ENCODE results near the gene SEC24A. TPM values are rescaled to one million over a fixed set of nuclear protein-coding genes. Genes with fewer than 3 reads are reported as not detected.
"Not testable (repeated sequence)": the region's sequence is repeated elsewhere in the genome, so short reads cannot be mapped to it uniquely, and the experiment has no call there.

SEC24A gene
- total RNA-seq, 1 donor from 2014 or later = 33.2 TPM

DNA sequence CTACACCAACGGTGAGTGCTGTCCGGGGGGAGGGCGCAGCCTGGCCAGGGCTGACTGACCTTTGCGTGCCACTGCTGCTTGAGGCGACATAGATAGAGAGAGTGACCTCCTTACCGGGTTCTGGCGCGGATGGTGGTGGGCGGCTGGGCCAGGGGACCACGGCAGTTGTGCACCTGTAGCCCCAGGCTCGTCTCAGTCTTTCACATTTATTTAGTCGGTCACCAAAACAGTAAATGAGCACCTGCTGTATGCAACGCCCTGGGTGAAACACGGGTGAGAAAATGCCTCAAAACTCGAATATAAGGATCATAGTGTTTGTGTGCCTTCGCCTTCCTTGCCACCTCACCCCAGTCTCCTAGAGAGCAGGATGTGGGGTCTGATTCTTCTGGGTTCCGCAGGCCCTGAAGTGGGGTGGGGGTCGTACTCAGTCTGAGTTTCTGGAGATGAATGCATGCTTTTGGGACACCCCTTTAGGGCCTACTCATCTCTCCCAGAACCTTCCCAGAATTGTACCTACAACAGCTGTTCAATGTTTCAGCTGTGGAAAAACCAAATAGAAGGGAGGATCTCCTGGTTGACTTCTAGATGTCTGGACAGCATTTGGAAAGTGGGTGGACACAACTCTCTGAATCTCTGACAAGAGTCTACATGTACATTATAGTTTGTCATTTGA, 714 bp downstream of the SEC24A start:
- intact Hi-C loops (cut with micrococcal nuclease) = loop anchor here (1.0 to 2.0 kb wide), 3 partner anchors 196 to 423 kb away; partner anchors contain the start of genes C5orf24, PCBD2 and PPP2CA

DNA sequence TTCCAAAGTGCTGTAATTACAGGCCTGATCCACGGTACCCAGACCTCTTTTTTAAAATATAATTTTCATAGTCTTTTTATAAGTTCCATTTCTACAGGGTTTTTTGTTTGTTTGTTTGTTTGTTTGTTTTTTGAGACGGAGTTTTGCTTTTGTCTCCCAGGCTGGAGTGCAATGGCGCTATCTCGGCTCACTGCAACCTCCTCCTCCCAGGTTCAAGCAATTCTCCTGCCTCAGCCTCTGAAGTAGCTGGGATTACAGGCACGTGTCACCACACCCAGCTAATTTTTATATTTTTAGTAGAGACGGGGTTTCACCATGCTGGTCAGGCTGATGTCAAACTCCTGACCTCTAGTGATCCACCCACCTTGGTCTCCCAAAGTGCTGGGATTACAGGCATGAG, 2.1 kb downstream of the SEC24A start:
- intact Hi-C loops (cut with micrococcal nuclease) = not testable (repeated sequence)

DNA sequence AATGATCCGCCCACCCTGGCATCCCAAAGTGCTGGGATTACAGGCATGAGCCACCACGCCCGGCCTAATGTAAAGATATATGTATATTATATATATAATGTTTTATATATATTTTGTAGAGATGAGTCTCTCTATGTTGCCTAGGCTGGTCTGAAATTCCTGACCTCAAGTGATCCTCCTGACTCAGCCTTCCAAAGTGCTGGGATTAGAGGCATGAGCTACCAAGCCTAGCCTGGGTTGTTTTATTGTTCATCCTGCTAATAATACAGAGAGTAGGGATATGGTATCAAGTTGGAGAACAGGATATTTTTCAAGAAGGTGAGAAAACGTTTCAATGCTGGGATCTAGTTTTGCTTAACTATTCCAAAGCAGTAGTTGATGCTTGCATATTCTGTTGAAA, 2.9 kb downstream of the SEC24A start:
- intact Hi-C loops (cut with micrococcal nuclease) = no loop called here

DNA sequence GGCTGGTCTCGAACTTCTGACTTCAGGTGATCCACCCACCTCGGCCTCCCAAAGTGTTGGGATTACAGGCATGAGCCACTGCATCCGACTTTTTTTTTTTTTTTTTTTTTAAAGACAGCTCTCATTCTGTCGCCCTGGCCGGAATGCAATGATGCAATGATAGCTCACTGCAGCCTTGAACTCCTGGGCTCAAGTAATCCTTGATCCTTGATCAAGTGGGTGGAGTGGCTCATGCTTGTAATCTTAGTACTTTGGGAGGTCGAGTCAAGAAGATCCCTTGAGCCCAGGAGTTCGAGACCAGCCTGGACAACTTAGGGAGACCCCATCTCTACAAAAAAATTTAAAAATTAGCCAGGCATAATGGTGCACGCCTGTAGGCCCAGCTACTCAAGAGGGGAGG, 8.1 kb downstream of the SEC24A start:
- intact Hi-C loops (cut with micrococcal nuclease) = no loop called here

DNA sequence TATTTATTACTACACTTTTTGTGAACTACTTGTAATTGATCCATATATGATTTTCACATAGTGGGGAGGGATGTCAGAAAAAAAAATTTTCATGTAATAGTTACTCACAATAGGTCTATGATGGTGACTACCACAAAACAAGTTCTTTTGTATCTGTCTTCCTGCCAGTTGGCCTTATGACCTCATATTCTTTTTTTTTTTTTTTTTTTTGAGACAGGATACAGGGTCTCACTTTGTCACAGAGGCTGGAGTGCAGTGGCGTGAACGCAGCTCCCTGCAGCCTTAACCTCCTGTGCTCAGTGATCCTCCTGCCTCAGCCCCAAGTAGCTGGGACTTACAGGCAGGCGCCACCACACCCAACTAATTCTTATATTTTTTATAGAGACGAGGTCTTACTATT, 10.9 kb downstream of the SEC24A start:
- intact Hi-C loops (cut with micrococcal nuclease) = no loop called here

DNA sequence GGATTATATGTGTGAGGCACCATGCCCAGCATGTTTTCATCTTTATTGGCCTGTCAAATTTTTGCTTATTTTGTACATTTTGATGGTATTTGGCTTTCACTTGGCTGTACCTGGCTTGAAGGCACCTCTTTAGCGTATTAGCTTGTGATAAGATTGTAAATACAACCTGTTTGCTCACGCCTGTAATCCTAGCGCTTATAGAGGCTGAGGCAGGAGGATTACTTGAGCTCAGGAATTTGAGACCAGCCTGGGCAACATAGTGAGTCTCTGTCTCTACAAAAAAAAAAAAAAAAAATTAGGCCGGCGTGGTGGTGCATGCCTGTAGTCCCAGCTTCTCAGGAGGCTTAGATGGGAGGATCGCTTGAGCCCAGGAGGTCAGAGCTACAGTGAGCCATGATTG, 11.3 kb downstream of the SEC24A start:
- intact Hi-C loops (cut with micrococcal nuclease) = no loop called here

DNA sequence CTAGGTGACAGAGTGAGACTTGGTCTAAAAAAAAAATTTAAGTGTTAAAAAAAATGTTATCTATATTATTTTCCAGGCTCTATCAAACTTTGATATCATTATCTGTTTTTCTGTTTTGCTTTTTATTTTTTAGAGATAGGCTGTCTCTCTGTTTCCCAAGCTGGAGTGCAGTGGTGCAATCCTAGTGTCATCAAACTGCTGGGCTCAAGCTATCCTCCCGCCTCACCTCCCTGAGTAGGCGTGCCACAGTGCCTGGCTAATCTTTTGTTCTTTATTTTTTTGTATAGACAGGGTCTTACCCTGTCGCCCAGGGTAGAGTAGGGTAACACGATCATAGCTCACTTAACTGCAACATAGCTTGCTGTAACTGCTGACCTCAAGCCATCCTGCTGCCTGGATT, 14.4 kb downstream of the SEC24A start:
- intact Hi-C loops (cut with micrococcal nuclease) = no loop called here

DNA sequence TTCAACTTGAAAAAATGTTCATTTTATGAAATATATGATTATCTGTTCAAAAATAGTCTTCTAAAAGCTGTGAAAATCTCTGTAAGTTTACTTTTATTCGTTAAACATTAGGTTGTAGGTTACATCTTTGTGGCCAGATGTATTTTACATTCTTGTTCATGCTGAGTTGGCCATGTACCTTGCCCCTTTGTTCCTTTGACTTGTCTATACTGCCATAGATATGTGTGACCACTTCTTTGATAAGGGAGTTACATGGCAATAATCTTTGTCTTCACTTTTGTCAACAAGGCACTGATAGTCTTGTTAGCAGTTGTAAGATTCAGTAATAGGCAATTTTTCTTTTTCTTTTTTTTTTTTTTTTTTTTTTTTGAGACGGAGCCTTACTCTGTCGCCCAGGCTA, 15.9 kb downstream of the SEC24A start:
- intact Hi-C loops (cut with micrococcal nuclease) = no loop called here

DNA sequence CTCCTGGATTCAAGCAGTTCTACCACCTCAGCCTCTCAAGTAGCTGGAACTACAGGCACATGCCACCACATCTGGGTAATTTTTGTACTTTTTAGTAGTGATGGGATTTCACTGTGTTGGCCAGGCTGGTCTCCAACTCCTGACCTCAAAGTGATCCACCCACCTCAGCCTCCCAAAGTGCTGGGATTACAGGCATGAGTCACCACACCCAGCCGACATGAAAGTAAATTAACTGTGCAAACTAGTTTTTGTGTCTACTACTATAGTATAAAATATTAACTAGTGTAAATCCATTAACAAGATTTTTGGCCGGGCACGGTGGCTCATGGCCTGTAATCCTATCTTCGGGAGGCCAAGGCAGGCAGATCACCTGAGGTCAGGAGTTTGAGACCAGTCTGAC, 25.0 kb downstream of the SEC24A start:
- intact Hi-C loops (cut with micrococcal nuclease) = not testable (repeated sequence)

DNA sequence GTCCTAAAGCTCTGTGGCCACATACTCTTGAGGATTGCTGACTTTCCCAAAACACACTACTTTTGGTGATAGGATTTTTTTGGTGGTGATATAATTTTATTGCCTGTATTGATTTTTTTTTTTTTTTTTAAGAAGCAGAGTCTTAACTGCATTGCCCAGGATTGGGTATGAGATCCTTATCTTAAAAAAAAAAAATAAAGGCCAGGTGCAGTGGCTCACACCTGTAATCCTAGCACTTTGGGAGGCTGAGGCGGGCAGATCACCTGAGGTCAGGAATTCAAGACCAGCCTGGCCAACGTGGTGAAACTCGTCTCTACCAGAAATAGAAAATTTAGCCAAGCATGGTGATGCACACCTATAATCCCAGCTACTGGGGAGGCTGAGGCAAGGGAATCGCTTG, 28.8 kb downstream of the SEC24A start:
- intact Hi-C loops (cut with micrococcal nuclease) = not testable (repeated sequence)

DNA sequence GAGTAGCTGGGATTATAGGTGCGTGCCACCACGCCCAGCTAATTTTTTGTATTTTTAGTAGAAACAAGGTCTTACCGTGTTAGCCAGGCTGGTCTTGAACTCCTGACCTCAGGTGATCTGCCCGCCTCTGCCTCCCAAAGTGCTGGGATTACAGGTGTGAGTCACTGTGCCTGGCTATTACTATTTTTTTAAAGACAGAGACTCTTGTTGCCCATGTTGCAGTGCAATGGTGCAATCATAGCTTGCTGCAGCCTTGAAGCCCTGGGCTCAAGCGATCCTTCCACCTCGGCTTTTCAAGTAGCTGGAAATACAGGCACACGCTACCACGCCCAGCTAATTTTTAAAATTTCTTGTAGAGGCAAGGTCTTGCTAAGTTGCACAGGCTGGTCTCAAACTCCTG, 41.6 kb downstream of the SEC24A start:
- intact Hi-C loops (cut with micrococcal nuclease) = not testable (repeated sequence)

DNA sequence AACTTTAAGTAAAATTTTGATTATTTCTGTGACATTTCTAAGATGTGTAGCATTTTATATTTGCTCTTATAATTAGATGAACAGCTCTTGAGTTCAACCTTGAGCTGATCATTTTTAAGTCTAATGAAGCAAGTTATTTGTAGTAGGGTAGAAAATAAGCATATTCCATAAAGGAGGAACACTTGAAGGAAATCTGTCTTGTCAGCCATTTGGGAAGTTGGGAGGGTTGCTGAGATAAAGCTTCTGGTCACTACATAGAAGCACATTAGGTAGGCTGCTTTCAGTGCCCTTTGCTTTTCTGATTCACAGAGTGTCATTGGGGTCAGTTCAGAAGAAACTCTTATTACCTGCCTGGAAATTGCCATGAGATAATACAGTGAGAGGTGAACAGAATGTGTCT, 44.1 kb downstream of the SEC24A start:
- intact Hi-C loops (cut with micrococcal nuclease) = no loop called here

DNA sequence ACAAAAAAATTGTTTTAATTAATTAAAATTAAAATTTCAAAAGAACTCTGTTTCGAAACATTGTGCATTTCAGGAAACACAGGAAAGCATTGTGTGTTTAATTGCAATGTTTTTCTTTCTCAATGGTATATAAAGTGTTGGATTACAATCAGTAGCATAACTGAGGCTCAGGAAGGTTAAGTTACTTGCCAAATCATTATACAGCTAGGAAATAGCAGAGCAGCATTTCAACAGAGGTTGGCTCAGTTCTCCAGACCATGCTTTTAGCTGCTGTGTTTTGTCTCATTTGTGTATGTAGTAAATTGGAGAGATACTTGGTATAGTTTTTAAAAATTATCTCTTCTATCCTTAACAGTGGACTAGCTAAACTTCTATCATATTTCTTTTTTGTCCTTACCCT, 59.7 kb downstream of the SEC24A start:
- intact Hi-C loops (cut with micrococcal nuclease) = no loop called here

DNA sequence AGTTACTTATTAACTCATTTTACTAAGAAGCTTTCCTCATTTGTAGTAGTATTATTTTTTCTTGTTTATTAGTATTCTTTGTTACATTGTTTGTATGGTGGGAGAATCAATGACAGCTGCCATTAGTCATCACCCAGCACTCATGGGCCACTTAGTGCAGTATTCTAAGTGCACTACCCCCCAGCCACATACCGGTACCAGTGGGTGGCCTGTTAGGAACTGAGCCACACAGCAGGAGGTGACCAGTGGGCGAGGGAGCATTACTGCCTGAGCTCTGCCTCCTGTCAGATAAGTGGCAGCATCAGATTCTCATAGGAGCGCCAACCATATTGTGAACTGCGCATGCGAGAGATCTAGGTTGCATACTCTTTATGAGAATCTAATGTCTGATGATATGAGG, 65.5 kb downstream of the SEC24A start:
- intact Hi-C loops (cut with micrococcal nuclease) = no loop called here

DNA sequence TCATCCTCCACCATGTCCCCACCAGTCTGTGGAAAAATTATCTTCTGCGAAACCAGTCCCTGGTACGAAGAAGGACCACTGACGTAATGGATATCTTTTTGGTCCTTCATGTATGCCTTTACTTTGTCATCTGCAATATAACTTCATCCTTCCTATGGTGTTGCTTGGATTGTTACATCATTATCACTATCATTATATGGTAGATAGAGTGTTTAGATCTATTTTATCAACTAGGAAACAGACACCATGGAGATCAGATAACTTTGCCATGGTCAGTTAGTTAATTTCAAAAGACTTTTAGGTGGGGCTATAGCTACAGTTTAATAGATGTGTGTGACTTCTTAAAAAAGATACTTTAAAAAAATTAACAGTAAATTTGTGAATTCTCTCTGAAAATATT, 66.0 kb downstream of the SEC24A start:
- intact Hi-C loops (cut with micrococcal nuclease) = no loop called here

DNA sequence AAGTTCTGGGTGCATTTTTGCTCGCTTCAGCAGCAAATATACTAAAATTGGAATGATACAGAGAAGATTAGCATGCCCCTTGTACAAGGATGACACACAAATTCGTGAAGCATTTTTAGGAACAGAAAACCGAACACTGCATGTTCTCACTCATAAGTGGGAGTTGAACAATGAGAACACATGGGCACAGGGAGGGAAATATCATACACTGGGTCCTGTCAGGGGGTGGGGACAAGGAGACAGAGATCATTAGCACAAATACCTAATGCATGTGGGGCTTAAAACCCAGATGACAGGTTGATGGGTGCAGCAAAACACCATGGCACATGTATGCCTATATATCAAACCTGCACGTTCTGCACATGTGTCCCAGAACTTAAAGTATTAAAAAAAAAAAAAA, 66.9 kb downstream of the SEC24A start:
- intact Hi-C loops (cut with micrococcal nuclease) = not testable (repeated sequence)

DNA sequence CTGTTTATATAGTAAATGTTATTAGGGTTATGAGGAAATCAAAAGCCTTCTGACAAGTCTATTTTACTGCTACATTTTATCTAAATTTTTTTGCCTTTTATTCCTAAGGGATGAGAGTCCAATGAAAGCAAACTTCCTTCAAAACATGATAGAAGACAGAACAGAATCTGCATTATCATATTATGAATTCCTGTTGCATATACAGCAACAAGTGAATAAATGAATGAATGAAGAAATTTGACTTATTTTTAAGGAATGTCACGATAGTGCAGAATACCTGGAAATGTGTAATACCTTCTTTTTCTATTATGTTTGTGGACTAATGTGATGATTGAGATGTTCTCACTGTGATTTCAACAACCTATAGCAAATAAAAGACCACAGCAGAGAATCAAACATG, 76.3 kb downstream of the SEC24A start:
- intact Hi-C loops (cut with micrococcal nuclease) = no loop called here

DNA sequence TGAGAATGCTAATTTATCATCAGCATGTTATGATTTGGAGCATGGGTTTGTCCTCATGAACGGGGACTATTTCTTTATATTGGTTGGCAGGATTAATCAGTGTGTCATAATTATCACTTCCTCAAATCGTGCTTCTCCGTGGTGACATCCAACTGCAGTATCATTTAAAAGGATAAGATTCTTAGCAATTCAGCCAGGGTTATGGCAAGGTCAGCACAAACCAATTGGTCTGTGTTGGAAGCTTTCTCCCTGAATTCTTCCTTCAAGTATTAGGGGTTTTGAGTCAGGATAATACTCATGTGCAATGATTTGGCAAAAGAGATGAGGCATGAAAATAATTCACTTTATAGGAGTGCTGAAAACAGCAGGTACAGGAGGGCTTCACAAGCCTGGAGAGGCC, 84.2 kb downstream of the SEC24A start:
- intact Hi-C loops (cut with micrococcal nuclease) = loop anchor here (10.0 kb wide), 1 partner anchor 662 kb away; the partner anchor contains the start of gene MACROH2A1

DNA sequence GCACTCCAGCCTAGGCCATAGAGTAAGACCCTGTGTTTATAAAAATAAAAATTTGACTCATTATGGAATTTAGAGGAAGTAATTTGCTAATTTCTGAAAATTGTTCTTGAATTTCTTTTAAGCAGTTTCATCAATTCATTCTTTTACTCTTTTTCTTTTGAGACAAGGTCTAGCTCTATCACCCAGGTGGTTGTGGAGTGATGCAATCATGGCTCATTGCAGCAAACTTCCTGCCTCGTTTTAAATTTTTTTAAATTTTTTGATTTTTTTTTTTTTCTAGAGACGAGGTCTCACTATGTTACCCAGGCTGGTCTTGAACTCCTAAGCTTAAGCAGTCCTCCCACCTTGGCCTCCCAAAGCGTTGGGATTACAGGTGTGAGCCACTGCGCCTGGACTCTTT, 86.7 kb downstream of the SEC24A start:
- intact Hi-C loops (cut with micrococcal nuclease) = loop anchor here (5.0 to 10.0 kb wide), 3 partner anchors 128 to 768 kb away; partner anchors contain the start of genes C5orf15 and MACROH2A1

DNA sequence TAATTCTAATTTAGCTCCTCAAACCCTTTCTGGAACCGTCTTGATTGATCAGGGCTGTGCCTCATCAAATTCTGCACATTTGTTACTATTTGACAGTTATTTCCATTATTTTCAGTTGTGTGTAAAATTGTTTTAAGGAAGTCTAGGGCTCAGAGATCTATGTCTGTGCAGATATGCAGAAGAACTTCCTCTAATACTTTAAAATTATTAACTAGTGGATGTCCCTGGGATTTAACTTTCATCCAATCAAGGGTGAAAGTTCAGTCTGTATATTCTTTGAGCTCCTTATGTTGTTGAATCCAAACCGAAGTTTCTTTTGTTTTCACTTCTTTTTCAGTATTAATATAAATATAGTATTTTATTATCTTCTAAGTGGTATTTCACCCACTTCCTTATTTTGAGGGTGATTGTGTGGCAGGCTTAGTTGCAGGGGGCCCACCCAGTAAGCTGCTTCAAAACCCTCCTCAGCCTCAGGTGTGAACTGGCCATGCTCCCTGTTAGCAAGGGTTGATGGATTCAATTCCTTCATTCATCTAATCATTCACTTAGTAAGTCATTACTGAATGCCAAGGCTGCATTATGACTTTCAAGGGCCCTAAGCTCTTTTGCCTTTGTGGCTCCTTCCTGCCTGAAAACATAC, 87.7 kb downstream of the SEC24A start:
- intact Hi-C loops (cut with micrococcal nuclease) = loop anchor here (5.0 to 10.0 kb wide), 3 partner anchors 129 to 769 kb away; partner anchors contain the start of genes C5orf15 and MACROH2A1

DNA sequence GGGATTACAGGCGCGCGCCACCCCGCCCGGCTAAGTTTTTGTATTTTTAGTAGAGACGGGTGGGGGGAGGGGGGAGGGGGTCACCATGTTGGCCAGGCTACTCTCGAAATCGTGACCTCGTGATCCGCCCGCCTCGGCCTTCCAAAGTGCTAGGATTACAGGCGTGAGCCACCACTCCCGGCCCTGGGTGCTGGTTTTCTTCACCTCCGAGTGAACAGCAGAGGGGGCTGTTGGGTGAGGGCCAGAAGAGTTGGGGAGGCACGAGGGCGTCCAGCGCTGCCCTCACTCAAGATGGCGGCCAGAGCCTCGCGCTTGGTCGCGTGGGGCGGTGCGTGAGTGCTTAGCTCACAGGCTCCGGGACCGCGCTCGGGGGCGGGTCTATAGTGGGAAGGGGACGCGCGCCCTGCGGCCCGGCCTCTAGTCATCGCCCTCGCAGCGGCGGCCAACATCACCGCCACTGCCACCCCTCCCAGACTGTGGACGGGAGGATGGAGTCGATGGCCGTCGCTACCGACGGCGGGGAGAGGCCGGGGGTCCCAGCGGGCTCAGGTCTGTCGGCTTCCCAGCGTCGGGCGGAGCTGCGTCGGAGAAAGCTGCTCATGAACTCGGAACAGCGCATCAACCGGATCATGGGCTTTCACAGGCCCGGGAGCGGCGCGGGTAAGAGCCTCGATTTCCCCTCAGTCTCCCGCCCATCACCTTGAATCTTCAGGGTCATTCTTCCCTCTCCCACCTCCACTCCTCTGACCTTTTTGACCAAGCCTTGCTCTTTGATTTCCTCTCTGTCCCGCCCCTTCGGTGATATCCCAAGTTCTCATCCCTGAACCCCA, 89.8 kb downstream of the SEC24A start, which contains the start of gene CAMLG:
CAMLG (plus strand) TSS at position 416 of the 830 bp plus-strand sequence; CDS start at position 489, 73 bp downstream.
- intact Hi-C loops (cut with micrococcal nuclease) = loop anchor here (1.0 to 10.0 kb wide), 18 partner anchors 20 to 771 kb away; partner anchors contain the start of genes C5orf15, C5orf24, CDKL3 and DDX46
